ENCODE measurements around the gene PCDHA2. TPM values are rescaled to one million over a fixed set of nuclear protein-coding genes. Genes with fewer than 3 reads are reported as not detected.
"Not testable (repeated sequence)": the region's sequence is repeated elsewhere in the genome, so short reads cannot be mapped to it uniquely, and the experiment has no call there.

The PCDHA2 gene
- 0.19 TPM for polyA plus RNA-seq (2012; ENCODE audit: low read depth, missing spikeins)

- DNase-seq (ENCODE audit: insufficient read length, low spot score) (no peak), FAIRE-seq (no peak)
- no peak for TF ChIP-seq TAF1 (IDR thresholded peaks at IDR 0.05; ENCODE audit: low read depth, low read length)
- no peak for TF ChIP-seq SPI1 (IDR thresholded peaks at IDR 0.05; ENCODE audit: low read depth, low read length)
- no peak for TF ChIP-seq POLR2AphosphoS5 (IDR thresholded peaks at IDR 0.05; ENCODE audit: low read depth, low read length)
- no peak for TF ChIP-seq POLR2A (IDR thresholded peaks at IDR 0.05; ENCODE audit: low read depth, low read length)
- TF ChIP-seq POU2F2 (IDR thresholded peaks at IDR 0.05; ENCODE audit: low read depth, low read length): no peak
- TF ChIP-seq PAX5 (IDR thresholded peaks at IDR 0.05; ENCODE audit: insufficient read depth, low read length, severe bottlenecking): no peak
Measured at GRCh38 chr5:140794595-140795258, at the start of gene PCDHA2. Gene PCDHA2 (plus strand): TSS chr5:140794852.

- FAIRE-seq (no peak), DNase-seq (ENCODE audit: insufficient read length, low spot score) (no peak)
- TF ChIP-seq POLR2AphosphoS5 (IDR thresholded peaks at IDR 0.05; ENCODE audit: low read depth, low read length) (no peak), SPI1 (IDR thresholded peaks at IDR 0.05; ENCODE audit: low read depth, low read length) (no peak), TAF1 (IDR thresholded peaks at IDR 0.05; ENCODE audit: low read depth, low read length) (no peak), POLR2A (IDR thresholded peaks at IDR 0.05; ENCODE audit: low read depth, low read length) (no peak), PAX5 (IDR thresholded peaks at IDR 0.05; ENCODE audit: insufficient read depth, low read length, severe bottlenecking) (no peak), POU2F2 (IDR thresholded peaks at IDR 0.05; ENCODE audit: low read depth, low read length) (no peak)
Measured at GRCh38 chr5:140753561-140753960, 41.1 kb upstream of the PCDHA2 start.

GRCh38 chr5:140764177-140764973 lies 30.3 kb upstream of the PCDHA2 start:
- DNase-seq (ENCODE audit: insufficient read length, low spot score): no peak
- TF ChIP-seq POLR2AphosphoS5 (IDR thresholded peaks at IDR 0.05; ENCODE audit: low read depth, low read length) (no peak), POLR2A (IDR thresholded peaks at IDR 0.05; ENCODE audit: low read depth, low read length) (no peak), POU2F2 (IDR thresholded peaks at IDR 0.05; ENCODE audit: low read depth, low read length) (no peak), SPI1 (IDR thresholded peaks at IDR 0.05; ENCODE audit: low read depth, low read length) (no peak), TAF1 (IDR thresholded peaks at IDR 0.05; ENCODE audit: low read depth, low read length) (no peak), PAX5 (IDR thresholded peaks at IDR 0.05; ENCODE audit: insufficient read depth, low read length, severe bottlenecking) (no peak)
- FAIRE-seq: no peak

- no peak for FAIRE-seq
Measured at GRCh38 chr5:140767444-140767843, 27.2 kb upstream of the PCDHA2 start.

GRCh38 chr5:140780512-140780911 lies 14.1 kb upstream of the PCDHA2 start:
- DNase-seq (ENCODE audit: insufficient read length, low spot score) (no peak), FAIRE-seq (no peak)
- TF ChIP-seq POU2F2 (IDR thresholded peaks at IDR 0.05; ENCODE audit: low read depth, low read length) (no peak), POLR2AphosphoS5 (IDR thresholded peaks at IDR 0.05; ENCODE audit: low read depth, low read length) (no peak), TAF1 (IDR thresholded peaks at IDR 0.05; ENCODE audit: low read depth, low read length) (no peak), POLR2A (IDR thresholded peaks at IDR 0.05; ENCODE audit: low read depth, low read length) (no peak), SPI1 (IDR thresholded peaks at IDR 0.05; ENCODE audit: low read depth, low read length) (no peak), PAX5 (IDR thresholded peaks at IDR 0.05; ENCODE audit: insufficient read depth, low read length, severe bottlenecking) (no peak)

More at GRCh38 chr5:140767444-140767843, 27.2 kb upstream of the PCDHA2 start:
- no peak for DNase-seq (ENCODE audit: insufficient read length, low spot score)
- TF ChIP-seq POLR2AphosphoS5 (IDR thresholded peaks at IDR 0.05; ENCODE audit: low read depth, low read length): no peak
- TF ChIP-seq POU2F2 (IDR thresholded peaks at IDR 0.05; ENCODE audit: low read depth, low read length): no peak
- TF ChIP-seq TAF1 (IDR thresholded peaks at IDR 0.05; ENCODE audit: low read depth, low read length): no peak
- TF ChIP-seq PAX5 (IDR thresholded peaks at IDR 0.05; ENCODE audit: insufficient read depth, low read length, severe bottlenecking): no peak
- no peak for TF ChIP-seq SPI1 (IDR thresholded peaks at IDR 0.05; ENCODE audit: low read depth, low read length)
- no peak for TF ChIP-seq POLR2A (IDR thresholded peaks at IDR 0.05; ENCODE audit: low read depth, low read length)

GRCh38 chr5:140785905-140786686 lies 8.6 kb upstream of the PCDHA2 start, which contains the start of gene PCDHA1:
Gene PCDHA1 (plus strand): TSS chr5:140786140.
- DNase-seq (ENCODE audit: insufficient read length, low spot score) (no peak), FAIRE-seq (no peak)
- TF ChIP-seq POU2F2 (IDR thresholded peaks at IDR 0.05; ENCODE audit: low read depth, low read length) (no peak), POLR2A (IDR thresholded peaks at IDR 0.05; ENCODE audit: low read depth, low read length) (no peak), POLR2AphosphoS5 (IDR thresholded peaks at IDR 0.05; ENCODE audit: low read depth, low read length) (no peak), TAF1 (IDR thresholded peaks at IDR 0.05; ENCODE audit: low read depth, low read length) (no peak)

- not testable (repeated sequence) for FAIRE-seq
Measured at GRCh38 chr5:140787422-140787821, 7.2 kb upstream of the PCDHA2 start.

GRCh38 chr5:140787849-140788504 lies 6.7 kb upstream of the PCDHA2 start:
- not testable (repeated sequence) for DNase-seq (ENCODE audit: insufficient read length, low spot score); FAIRE-seq

More at GRCh38 chr5:140787422-140787821, 7.2 kb upstream of the PCDHA2 start:
- not testable (repeated sequence) for DNase-seq (ENCODE audit: insufficient read length, low spot score)

GRCh38 chr5:140791089-140791488 lies 3.6 kb upstream of the PCDHA2 start:
- FAIRE-seq (no peak), DNase-seq (ENCODE audit: insufficient read length, low spot score) (no peak)
- TF ChIP-seq TAF1 (IDR thresholded peaks at IDR 0.05; ENCODE audit: low read depth, low read length) (no peak), POU2F2 (IDR thresholded peaks at IDR 0.05; ENCODE audit: low read depth, low read length) (no peak), POLR2AphosphoS5 (IDR thresholded peaks at IDR 0.05; ENCODE audit: low read depth, low read length) (no peak), SPI1 (IDR thresholded peaks at IDR 0.05; ENCODE audit: low read depth, low read length) (no peak), POLR2A (IDR thresholded peaks at IDR 0.05; ENCODE audit: low read depth, low read length) (no peak), PAX5 (IDR thresholded peaks at IDR 0.05; ENCODE audit: insufficient read depth, low read length, severe bottlenecking) (no peak)
